ENCODE measurements around the gene PTK6.

- no peak for TF ChIP-seq OSR1 (CRISPR knock-in tag; IDR thresholded peaks at IDR 0.05)
- no peak for TF ChIP-seq ESRRG (CRISPR knock-in tag; IDR thresholded peaks at IDR 0.05)
- TF ChIP-seq ZFP30 (CRISPR knock-in tag; IDR thresholded peaks at IDR 0.05), result no peak
- TF ChIP-seq PATZ1 (CRISPR knock-in tag; IDR thresholded peaks at IDR 0.05; ENCODE audit: borderline replicate concordance), result no peak
- TF ChIP-seq ZNF70 (CRISPR knock-in tag; IDR thresholded peaks at IDR 0.05), result no peak
Measured at GRCh38 chr20:63491078-63491477, 46.1 kb downstream of the PTK6 start.
